ENCODE data around the gene IL1F10.

GRCh38 chr2:113084249-113085000 lies 16.7 kb downstream of the IL1F10 start:
- TF ChIP-seq CTCF (IDR thresholded peaks at IDR 0.05; ENCODE audit: poor library complexity, severe bottlenecking) (no peak), EP300 (conservative IDR thresholded peaks at IDR 0.05; ENCODE audit: poor library complexity, severe bottlenecking) (no peak), POLR2AphosphoS5 (IDR thresholded peaks at IDR 0.05) (no peak), REST (IDR thresholded peaks at IDR 0.05; ENCODE audit: borderline replicate concordance) (no peak), RAD21 (conservative IDR thresholded peaks at IDR 0.05) (no peak), EZH2 (IDR thresholded peaks at IDR 0.05; ENCODE audit: borderline replicate concordance, insufficient read depth, low read length, poor library complexity, severe bottlenecking) (no peak)
